Activated T-cell treated with anti-CD3 and anti-CD28 coated beads for 24 hours (primary cell): ENCODE measurements around the gene CAPN10.
A peak's percentile ranks its signal among the peaks of the same experiment; 100 is the strongest.

ENCODE experiments used
- DNase-seq: peaks from one replicate; pipeline ENCODE4 v3.0.0-alpha.2; 2020; ENCODE audit warnings: low read depth

Gene CAPN10

DNA sequence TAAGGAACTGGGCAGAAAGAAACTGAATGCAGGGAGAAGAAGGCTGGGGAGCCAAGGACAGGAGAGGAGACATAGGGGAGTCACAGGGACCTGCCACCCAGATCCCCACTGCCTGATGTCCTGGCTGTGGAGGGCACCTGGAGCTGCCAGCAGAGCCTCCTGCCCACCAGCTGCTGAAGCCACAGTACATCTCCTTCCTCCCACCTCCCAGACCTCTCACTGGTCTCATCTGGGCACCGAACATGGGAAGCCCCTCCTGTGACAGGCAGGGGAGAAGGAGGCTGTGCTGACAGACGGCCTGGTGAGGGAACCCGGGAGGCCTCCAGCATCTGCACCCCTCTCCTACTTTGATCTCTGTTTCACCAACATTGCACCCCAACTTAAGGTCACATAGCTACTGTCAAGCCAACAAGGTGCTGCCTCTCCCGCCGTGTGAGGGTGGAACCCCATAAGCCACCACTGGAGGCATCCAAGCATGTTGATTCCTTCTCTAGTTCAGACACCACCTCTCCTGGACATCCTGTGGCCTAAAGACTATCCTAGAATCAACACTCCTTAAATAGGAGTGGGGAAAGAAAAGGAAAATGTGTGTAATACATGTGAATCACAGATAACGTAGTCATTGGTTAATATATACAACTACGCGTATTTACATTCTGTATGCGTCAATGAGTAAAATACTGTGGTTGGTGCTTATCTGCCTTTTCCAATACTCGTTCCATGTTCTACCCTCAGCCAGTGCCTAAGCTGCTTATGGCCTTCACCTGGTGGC, 21.8 kb upstream of the CAPN10 start:
- no peak for DNase-seq

DNA sequence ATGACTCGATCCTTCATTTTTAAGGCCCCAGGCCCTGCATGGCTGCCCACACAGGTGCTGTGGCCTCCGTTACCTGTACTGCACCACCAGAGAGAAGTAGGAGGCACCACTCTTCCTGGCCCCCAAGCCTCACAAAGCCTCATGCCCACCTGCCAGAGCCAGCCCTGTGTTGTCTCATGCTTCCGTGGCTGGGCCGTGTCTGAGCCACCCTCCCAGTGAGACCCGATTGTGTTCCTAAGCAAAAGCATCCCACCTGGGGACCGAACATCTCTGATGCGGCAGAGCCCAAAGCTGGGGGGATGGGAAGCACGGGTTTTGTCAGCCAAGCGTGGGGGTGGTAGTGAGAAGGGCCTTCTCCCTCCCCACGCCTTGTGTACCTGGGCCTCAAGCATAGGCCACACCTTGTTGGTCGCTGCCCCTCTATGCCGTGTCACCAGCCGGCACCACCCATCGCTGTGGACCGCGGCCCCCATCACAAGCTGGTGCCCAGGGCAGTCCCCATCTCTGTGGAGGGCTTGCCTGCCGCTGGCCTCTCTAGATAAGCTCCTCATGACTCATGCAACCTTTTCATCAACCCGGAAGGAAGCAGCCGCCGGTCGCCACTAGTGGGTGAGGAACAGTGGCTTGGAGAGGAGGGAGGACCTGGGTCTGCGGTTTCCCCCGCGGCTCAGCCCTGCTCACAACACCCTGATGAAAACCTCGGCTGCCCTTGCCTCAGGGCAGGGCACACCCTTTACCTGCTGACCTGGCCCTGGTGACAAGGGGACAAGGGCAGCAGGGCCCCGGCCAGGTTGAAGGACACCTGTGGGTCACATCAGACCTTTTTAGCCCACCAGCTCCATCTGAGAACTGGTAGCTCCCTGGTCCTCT, 21.0 kb upstream of the CAPN10 start:
- DNase-seq: peak; percentile 84

GRCh38 chr2:240566203-240567136, 20.1 kb upstream of the CAPN10 start:
- peak; percentile 94 for DNase-seq

DNA sequence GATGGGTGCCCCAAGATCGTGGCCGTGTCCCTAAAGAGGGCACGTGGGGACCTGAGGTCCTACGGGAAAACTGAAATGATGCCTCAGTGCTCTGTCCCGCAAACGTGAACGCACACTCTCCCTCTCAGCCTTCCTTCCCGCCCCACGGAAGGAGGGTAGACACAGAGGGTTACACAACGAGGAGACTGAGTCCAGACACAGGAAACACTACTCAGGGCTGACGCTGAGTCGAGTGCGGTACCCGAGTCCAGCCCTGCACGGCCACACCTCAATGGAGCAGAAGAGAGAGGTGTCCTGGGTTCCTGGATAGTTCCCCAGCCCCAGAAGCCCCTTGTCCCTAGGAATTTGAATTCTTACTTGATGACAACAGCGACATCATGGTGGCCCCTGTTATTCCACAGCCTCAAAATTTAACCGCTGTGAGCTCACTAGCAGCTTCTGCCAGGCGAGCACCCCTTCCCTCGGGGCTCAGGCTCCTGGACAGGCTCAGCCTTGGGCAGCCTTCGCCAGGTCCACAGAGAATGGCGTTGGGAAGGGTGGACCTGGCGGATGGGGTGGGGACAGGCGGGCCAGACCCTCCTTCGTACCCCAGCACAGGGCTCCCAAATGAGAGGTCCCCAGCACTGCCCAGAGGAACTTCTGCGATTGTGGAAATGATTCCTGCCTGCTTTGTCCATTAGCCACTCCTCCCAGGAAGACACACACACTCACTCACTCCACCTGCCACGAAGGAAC, 19.2 kb upstream of the CAPN10 start:
- DNase-seq: no peak

GRCh38 chr2:240567872-240568677, 18.5 kb upstream of the CAPN10 start, which contains the start of gene RNPEPL1:
RNPEPL1 (plus strand) TSS chr2:240568484; CDS start chr2:240568587, 103 bp downstream.
- no peak for DNase-seq

GRCh38 chr2:240568678-240569522, 17.6 kb upstream of the CAPN10 start:
- DNase-seq: no peak

DNA sequence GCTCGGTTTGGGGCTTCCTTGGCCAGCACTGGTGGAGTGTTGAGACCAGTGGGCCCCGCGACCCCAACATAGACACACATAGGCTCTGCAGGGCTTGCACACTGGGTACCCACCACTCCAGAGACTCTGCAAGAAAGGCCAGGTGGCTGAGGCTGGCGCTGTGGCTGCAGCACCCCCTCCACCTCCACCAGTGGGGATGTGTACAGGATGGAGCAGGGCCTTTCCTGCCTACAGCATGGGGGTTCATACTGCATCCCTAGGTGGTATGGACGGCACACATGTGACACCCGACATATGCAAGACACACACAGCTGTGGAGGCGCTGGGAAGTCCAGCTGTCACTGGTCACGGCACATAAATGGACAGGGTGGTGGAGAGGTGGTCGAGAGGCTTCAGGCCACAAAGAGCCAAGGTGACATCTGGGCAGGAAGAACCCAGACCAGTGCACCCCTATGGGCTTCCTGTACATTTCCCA, 17.0 kb upstream of the CAPN10 start:
- DNase-seq: no peak

DNA sequence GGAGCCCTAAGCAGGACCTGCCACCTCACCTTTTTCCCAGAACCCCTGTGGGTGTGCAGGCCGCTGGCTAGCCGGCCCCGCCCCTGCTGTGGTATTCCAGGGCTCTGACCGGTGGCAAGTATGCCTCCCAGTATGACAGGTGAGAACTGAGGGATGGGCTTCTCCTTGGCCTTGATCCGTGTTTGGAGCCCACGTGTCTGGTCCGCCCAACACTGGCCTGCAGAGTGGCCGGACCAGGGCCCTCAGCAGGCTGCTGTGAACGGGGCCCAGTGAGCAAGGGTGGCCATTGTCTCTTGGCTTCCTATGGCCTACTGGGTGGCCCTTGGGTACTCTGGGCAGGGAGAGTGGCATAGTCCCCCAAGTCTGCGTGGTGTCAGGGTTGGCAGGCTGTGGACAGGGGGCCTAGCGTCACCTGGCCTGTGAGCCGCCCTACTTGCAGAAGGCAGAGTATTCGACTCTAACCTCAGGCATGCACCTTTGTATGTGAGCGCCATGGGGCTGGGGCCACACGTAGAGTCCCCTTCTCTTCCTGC, 16.5 kb upstream of the CAPN10 start:
- DNase-seq: no peak

DNA sequence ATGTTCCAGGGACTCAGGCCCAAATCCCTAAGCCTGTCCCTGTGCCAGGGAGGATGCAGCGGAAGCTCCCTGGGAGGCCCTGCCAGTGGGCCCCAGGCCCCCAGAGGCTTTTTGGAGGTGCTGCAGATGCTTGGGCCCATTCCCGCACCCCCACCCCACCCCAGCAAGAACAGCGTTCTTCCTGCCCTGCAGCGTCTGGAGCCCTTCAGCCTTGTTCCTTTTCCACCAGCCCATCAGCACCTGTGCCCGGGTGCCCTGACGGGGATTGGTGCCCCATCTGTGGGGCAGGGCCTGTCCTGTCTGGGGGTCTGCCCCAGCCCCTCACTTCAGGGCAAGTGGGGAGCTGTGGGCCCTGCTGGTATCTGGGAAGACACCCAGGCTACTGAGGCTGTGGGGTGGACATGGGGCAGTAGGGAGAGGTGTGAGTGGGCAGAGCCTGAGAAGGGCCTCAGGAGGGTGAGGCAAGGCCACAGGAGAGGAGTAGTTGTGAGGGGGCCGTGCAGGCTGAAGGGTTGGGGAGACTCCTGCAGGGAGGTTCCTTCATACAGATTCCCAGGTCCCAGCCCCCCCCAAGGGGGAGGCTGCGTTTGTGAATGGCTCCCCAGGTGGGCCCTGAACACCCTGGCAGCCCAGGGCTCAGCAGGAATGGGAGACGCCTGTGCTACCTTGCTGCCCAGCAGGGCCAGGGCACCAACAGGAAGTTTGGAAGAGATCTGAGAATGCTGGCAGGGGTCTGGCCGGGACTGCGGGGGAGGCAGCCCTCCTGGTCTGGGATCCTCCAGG, 15.8 kb upstream of the CAPN10 start:
- DNase-seq: no peak

DNA sequence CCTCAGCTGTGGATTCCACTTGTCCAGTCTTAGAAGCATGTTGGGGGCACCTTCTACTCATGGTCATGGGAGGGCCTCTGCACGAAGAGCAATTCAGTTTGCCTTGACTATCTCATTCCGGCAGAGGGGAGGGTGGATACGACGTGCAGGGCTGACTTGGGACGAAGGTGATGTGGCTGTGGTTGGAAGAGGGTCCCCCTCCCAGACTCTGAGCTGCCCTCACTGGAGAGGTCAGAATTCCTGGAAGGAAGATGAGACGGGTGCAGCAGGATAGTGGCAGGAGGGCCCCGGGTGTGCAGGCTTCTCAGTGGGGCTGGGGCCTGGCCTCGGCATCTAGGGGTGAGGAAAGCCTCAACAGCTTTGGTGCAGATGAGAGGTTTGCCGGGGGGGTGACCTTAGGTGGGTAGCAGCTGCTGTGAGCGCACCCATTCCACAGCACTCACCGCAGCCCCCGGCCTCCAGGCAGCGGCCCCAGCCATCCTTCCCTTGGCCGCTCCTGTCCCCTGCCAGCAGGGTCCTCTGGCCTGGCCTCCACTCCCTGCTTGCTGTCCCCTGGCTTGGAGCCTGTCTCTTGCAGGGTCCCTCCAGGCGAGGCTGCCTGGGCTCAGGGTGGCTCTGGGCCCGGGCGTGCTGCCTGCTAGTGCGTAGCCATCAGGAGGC, 15.1 kb upstream of the CAPN10 start:
- DNase-seq: no peak

DNA sequence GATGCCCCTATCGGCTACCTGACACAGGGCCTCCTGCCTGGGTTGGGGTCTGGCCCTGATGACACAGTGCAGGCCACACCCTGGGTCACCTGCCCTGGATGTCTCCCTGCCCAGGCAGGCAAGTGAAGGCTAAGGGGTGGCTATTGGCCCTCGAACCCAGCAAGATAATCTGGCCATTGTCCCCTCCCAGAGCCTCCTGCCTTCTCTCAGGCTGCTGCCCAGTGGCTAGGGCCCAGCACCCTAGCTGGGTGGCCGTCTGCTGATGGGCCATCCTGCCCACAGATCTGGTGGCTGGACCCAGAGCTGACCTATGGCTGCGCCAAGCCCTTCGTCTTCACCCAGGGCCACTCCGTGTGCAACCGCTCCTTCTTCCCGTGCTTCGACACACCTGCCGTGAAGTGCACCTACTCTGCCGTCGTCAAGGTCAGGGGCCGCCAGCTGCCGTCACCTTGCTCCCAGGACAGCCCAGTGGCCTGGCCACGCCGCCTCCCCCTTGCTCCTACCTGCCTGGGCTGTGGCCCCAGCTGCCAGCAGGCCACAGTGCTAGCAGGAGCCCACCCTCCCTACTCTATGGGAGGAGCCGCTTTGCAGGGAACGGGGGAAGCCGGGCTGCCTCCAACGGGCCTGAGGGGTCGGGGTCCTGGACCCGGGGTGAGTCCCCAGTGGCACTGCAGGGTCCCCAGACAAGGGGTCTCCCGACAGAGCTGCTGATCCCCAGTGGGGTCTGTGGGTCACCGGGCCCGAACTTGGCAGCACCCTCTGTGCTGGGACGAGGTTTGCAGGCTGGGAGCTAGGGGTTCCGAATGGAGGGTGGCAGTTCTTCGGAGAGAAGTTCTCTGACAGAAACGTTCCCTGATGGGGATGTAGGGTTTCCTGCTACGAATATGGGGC, 14.1 kb upstream of the CAPN10 start:
- DNase-seq: no peak

GRCh38 chr2:240573071-240573515, 13.4 kb upstream of the CAPN10 start:
- DNase-seq: no peak

DNA sequence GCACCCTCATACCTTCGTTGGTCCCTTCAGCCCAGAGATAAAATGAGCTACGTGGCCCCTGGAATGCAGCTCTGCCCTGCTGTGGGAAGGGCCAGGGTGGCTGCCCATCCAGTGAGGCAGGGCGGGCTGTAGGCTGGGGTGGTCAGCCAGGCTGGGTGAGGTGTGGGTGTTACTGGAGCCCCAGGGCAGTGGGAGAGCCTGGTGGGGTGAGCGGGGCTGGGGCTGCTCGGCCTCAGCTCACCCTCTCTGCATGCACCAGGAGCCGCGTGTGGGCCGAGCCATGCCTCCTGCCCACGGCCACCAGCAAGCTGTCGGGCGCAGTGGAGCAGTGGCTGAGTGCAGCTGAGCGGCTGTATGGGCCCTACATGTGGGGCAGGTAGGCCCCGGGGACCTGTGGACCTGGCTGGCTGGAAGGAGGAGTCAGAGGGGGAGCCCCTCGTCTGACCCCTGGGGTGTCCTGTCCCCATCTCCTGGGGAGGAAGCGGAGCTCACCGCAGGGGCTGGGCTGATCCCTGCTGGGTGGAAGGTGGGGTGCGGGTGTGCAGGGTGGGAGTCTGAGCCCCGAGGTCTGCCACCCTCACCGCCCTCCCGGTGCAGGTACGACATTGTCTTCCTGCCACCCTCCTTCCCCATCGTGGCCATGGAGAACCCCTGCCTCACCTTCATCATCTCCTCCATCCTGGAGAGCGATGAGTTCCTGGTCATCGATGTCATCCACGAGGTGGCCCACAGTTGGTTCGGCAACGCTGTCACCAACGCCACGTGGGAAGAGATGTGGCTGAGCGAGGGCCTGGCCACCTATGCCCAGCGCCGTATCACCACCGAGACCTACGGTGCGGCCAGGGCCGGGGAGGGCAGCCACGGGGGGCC, 12.8 kb upstream of the CAPN10 start:
- DNase-seq: no peak

- DNase-seq: no peak
These were observed 12.0 kb upstream of the CAPN10 start for GRCh38 chr2:240574386-240575100.
